IMR-90 (cell line): ENCODE data around the gene SRSF7. TPM values are rescaled to one million over a fixed set of nuclear protein-coding genes. Genes with fewer than 3 reads are reported as not detected.

Source experiments
- ATAC-seq: fragments of 200-7000 bp; cut with Tn5 transposase; 2 replicates; pipeline ENCODE4 v1.9.1; 2020; ENCODE audit warnings: low read depth, mild to moderate bottlenecking, moderate library complexity
- BruUV-seq: library from RNA; stranded (reverse); fragments of 400-500 nt; replicated peaks from 2 replicates; lab custom pipeline; 2021; lab: Mats Ljungman, UMichigan
- CTCF ChIA-PET: fragments of 300-600 bp; formaldehyde crosslinking; extraction: SDS; loops from one replicate; lab custom pipeline; 2021; ENCODE audit warnings: antibody characterized with exemption; lab: Yijun Ruan, JAX
- POLR2A ChIA-PET: fragments of 300-600 bp; sonication (Branson Sonifier 250); formaldehyde crosslinking; loops from one replicate; lab custom pipeline; 2022; ENCODE audit warnings: antibody characterized with exemption; ENCODE audit not compliant: unreplicated experiment; lab: Charles Lee
- DNase-seq: peaks from one replicate; pipeline ENCODE4 v3.0.0; 2013
- H2AFZ ChIP-seq: replicated peaks from 2 replicates; pipeline ENCODE3; 2013; ENCODE audit warnings: low read length, mild to moderate bottlenecking; ENCODE audit not compliant: poor library complexity
- H2AK5ac ChIP-seq: 2 replicates; pipeline ENCODE4 v1.6.1; 2013; ENCODE audit warnings: low read depth, low read length, inconsistent platforms
- H2AK9ac ChIP-seq: replicated peaks from 2 replicates; pipeline ENCODE3; 2013; ENCODE audit warnings: mild to moderate bottlenecking, low read depth, low read length, moderate library complexity; ENCODE audit not compliant: poor library complexity
- H2BK120ac ChIP-seq: 2 replicates; pipeline ENCODE4 v1.6.1; 2013; ENCODE audit warnings: low read depth, low read length, inconsistent platforms
- H2BK15ac ChIP-seq: 3 replicates; pipeline ENCODE4 v1.6.1; 2013; ENCODE audit warnings: low read depth, low read length, inconsistent platforms
- H2BK20ac ChIP-seq: 2 replicates; pipeline ENCODE4 v1.6.1; 2013; ENCODE audit warnings: low read depth, mild to moderate bottlenecking, inconsistent platforms, low read length, moderate library complexity
- H2BK5ac ChIP-seq: 2 replicates; pipeline ENCODE4 v1.6.1; 2013; ENCODE audit warnings: mild to moderate bottlenecking, low read depth, low read length, inconsistent platforms; ENCODE audit not compliant: poor library complexity, severe bottlenecking
- H3K14ac ChIP-seq: replicated peaks from 2 replicates; pipeline ENCODE4 v1.6.1; 2013; ENCODE audit warnings: low read depth, low read length, inconsistent platforms
- H3K18ac ChIP-seq: 2 replicates; pipeline ENCODE4 v1.6.1; 2013; ENCODE audit warnings: low read depth, low read length, control low read depth
- H3K23ac ChIP-seq: 2 replicates; pipeline ENCODE4 v1.6.1; 2013; ENCODE audit warnings: low read depth, low read length, inconsistent platforms
- H3K27ac ChIP-seq: 2 replicates; pipeline ENCODE4 v1.5.1; 2013; ENCODE audit warnings: mild to moderate bottlenecking, control low read depth, low read length; ENCODE audit not compliant: insufficient read depth
- H3K27me3 ChIP-seq: 2 replicates; pipeline ENCODE4 v1.6.1; 2013; ENCODE audit warnings: low read length; ENCODE audit not compliant: control insufficient read depth, insufficient read depth
- H3K36me3 ChIP-seq: 2 replicates; pipeline ENCODE4 v1.6.1; 2013; ENCODE audit warnings: low read length, mixed read lengths; ENCODE audit not compliant: control insufficient read depth, insufficient read depth
- H3K4ac ChIP-seq: 2 replicates; pipeline ENCODE4 v1.6.1; 2013; ENCODE audit warnings: low read depth, low read length, inconsistent platforms
- H3K4me1 ChIP-seq: 2 replicates; pipeline ENCODE4 v1.6.1; 2013; ENCODE audit warnings: low read length, mixed read lengths; ENCODE audit not compliant: control insufficient read depth, insufficient read depth
- H3K4me2 ChIP-seq: 2 replicates; pipeline ENCODE4 v1.6.1; 2013; ENCODE audit warnings: low read depth, mild to moderate bottlenecking, control low read depth, low read length, moderate library complexity
- H3K4me3 ChIP-seq: 2 replicates; pipeline ENCODE4 v1.5.1; 2013; ENCODE audit warnings: low read depth, mild to moderate bottlenecking, control low read depth, low read length, moderate library complexity; ENCODE audit not compliant: insufficient read depth
- H3K56ac ChIP-seq: 2 replicates; pipeline ENCODE4 v1.6.1; 2013; ENCODE audit warnings: low read length, inconsistent platforms; ENCODE audit not compliant: insufficient read depth; ENCODE audit errors: extremely low read depth
- H3K79me1 ChIP-seq, 2 experiments: 2 replicates each; pipeline ENCODE4 v1.6.1; 2013; ENCODE audit warnings: low read length in 2 of 2, inconsistent platforms in 1 of 2, low read depth in 1 of 2
- H3K9ac ChIP-seq: 2 replicates; pipeline ENCODE4 v1.6.1; 2013; ENCODE audit warnings: low read depth, low read length, control low read depth
- H3K9me1 ChIP-seq: 2 replicates; pipeline ENCODE4 v1.6.1; 2013; ENCODE audit warnings: low read length, inconsistent platforms; ENCODE audit not compliant: insufficient read depth
- H3K9me3 ChIP-seq: 2 replicates; pipeline ENCODE4 v1.6.1; 2013; ENCODE audit warnings: low read length; ENCODE audit not compliant: control insufficient read depth, insufficient read depth
- H4K20me1 ChIP-seq: 2 replicates; pipeline ENCODE4 v1.6.1; 2013; ENCODE audit warnings: low read length, inconsistent platforms; ENCODE audit not compliant: insufficient read depth
- H4K5ac ChIP-seq: 2 replicates; pipeline ENCODE4 v1.6.1; 2013; ENCODE audit warnings: mild to moderate bottlenecking, low read depth, low read length, control low read depth
- H4K8ac ChIP-seq, 2 experiments: 2 replicates each; pipeline ENCODE4 v1.6.1; 2013; ENCODE audit warnings: low read depth in 2 of 2, low read length in 2 of 2, control low read depth in 1 of 2, inconsistent platforms in 1 of 2
- H4K91ac ChIP-seq: 2 replicates; pipeline ENCODE4 v1.6.1; 2013; ENCODE audit warnings: low read depth, low read length, inconsistent platforms; ENCODE audit not compliant: insufficient read depth
- MXI1 ChIP-seq: IDR thresholded peaks from 2 replicates; pipeline ENCODE4 v1.6.1; 2012; ENCODE audit warnings: low read depth, mild to moderate bottlenecking, low read length, moderate library complexity, borderline replicate concordance
- RCOR1 ChIP-seq: IDR thresholded peaks from 2 replicates; pipeline ENCODE4 v1.6.1; 2012; ENCODE audit warnings: mild to moderate bottlenecking, low read length, improper control_type of control experiment; ENCODE audit not compliant: insufficient replicate concordance
- WGBS, 2 experiments: methylation state at CpG; one replicate each; pipeline versions ENCODE4 v1.1.5 to v1.1.7; 2013; ENCODE audit warnings: missing lambda C conversion rate in 2 of 2; ENCODE audit not compliant: insufficient read length in 1 of 2; ENCODE audit errors: extremely low coverage in 2 of 2; 5-methylcytosine and 5-hydroxymethylcytosine counted together
- dilution Hi-C: fragments of 300-500 bp; cut with HindIII; formaldehyde crosslinking; loops from one replicate; pipeline ENCODE4 v1.14.3; 2018; ENCODE audit warnings: low sequenced_read_pairs; ENCODE audit not compliant: unreplicated experiment
- in situ Hi-C: fragments of 300-500 bp; cut with MboI; formaldehyde crosslinking; loops from 3 replicates; pipeline ENCODE4 v1.14.3; 2019; ENCODE audit warnings: low sequenced_read_pairs, inconsistent platforms, mixed read lengths
- intact Hi-C: fragments of 100-400 bp; cut with micrococcal nuclease; formaldehyde crosslinking; loops from 2 replicates; pipeline ENCODE4 v1.10.0; 2022
- polyA plus RNA-seq, 3 experiments: library from polyadenylated mRNA; depleted of rRNA; stranded (reverse); fragments of >200 nt; gene quantifications; 2 replicates each; pipeline ENCODE4 v1.2.3, GENCODE V29; 2012; ENCODE audit warnings: low replicate concordance in 1 of 3
- total RNA-seq: library from RNA; depleted of rRNA; stranded (reverse); fragments of >200 nt; gene quantifications from 2 replicates; pipeline ENCODE4 v1.2.3, GENCODE V29; 2012
- TF ChIP-seq, protein P1 (sequence below): fragments of 150-350 bp; IDR thresholded peaks from 2 replicates; pipeline ENCODE4 v1.6.1; 2017; ENCODE audit warnings: mild to moderate bottlenecking, antibody characterized with exemption, low read length, low read depth
- TF ChIP-seq, protein P2 (sequence below): fragments of 150-350 bp; IDR thresholded peaks from 2 replicates; pipeline ENCODE4 v1.6.1; 2016; ENCODE audit warnings: low read depth, mild to moderate bottlenecking, low read length, moderate library complexity, borderline replicate concordance

SRSF7 gene
- total and polyA plus RNA-seq, 2 of the 4 experiments (the other 2 are of a cell fraction) = 148 to 191 TPM

DNA sequence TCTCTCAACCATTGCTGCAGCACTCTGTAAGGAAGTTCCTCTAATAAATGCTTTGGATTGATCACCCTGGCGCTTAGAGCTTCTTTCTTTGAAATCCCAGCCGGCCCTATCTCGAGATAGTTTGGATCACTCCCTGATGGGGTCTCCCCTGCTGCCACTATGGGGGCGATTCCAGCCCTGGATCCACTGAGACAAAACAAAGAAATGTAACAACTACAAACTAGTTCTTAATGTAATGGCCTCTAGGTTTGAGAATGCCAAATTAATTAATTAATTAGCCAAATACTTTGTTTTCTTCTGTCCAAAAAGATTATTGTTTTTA is 15.2 kb downstream of the SRSF7 start:
- H2AK5ac ChIP-seq = no peak overlapping the region
- in situ Hi-C loops (no loop called here), intact Hi-C loops (no loop called here), dilution Hi-C loops (loop anchor here (25.0 kb wide), 1 partner anchor 174 kb away; no protein-coding TSS in a partner anchor)
- no peak overlapping the region for H3K23ac ChIP-seq
- no peak overlapping the region for H3K27ac ChIP-seq
- H2BK20ac ChIP-seq = no peak overlapping the region
- no peak overlapping the region for H4K8ac ChIP-seq
- WGBS, 2 experiments = 80% methylated on average over 2 of the region's 4 CpGs; no CpG with 5 or more reads in 1 of the 2 experiments
- peaks cover 30% of the 10 kb centered on the region for H3K36me3 ChIP-seq
- no peak for TF ChIP-seq RCOR1
- TF ChIP-seq MXI1 = no peak
- TF ChIP-seq, protein P1, sequence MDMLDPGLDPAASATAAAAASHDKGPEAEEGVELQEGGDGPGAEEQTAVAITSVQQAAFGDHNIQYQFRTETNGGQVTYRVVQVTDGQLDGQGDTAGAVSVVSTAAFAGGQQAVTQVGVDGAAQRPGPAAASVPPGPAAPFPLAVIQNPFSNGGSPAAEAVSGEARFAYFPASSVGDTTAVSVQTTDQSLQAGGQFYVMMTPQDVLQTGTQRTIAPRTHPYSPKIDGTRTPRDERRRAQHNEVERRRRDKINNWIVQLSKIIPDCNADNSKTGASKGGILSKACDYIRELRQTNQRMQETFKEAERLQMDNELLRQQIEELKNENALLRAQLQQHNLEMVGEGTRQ = no peak
- TF ChIP-seq, protein P2, sequence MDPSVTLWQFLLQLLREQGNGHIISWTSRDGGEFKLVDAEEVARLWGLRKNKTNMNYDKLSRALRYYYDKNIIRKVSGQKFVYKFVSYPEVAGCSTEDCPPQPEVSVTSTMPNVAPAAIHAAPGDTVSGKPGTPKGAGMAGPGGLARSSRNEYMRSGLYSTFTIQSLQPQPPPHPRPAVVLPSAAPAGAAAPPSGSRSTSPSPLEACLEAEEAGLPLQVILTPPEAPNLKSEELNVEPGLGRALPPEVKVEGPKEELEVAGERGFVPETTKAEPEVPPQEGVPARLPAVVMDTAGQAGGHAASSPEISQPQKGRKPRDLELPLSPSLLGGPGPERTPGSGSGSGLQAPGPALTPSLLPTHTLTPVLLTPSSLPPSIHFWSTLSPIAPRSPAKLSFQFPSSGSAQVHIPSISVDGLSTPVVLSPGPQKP = no peak
- H2AK9ac ChIP-seq = no peak overlapping the region
- no peak overlapping the region for H4K91ac ChIP-seq
- DNase-seq = no peak
- no peak overlapping the region for H2BK15ac ChIP-seq
- H3K9me3 ChIP-seq = no peaks in the 10 kb centered on the region
- no peak overlapping the region for H3K56ac ChIP-seq
- peaks cover 3% of the 10 kb centered on the region; the same call in 1 of the 2 replicates for H3K9me1 ChIP-seq
- H3K4me2 ChIP-seq = no peak overlapping the region
- H2AFZ ChIP-seq = no peak overlapping the region
- no peaks in the 10 kb centered on the region for H3K4me1 ChIP-seq
- H4K20me1 ChIP-seq = peaks cover under 1% of the 10 kb centered on the region
- no TSS peak for BruUV-seq
- no peak overlapping the region for H4K5ac ChIP-seq
- H2BK120ac ChIP-seq = no peak overlapping the region
- CTCF ChIA-PET = no interaction called here
- POLR2A ChIA-PET = interaction anchor here (1.1 kb wide), 1 partner anchor 15 kb away, joined by 7 read pairs; the partner anchor contains the start of gene SRSF7
- ATAC-seq = no peak
- H3K4me3 ChIP-seq = no peak overlapping the region
- H2BK5ac ChIP-seq = no peak overlapping the region
- no peak overlapping the region for H3K18ac ChIP-seq
- no peak overlapping the region for H3K14ac ChIP-seq
- H3K79me1 ChIP-seq = peaks cover 7 to 21% of the 10 kb centered on the region in 2 experiments; a peak in 2 of 4 replicates
- no peak overlapping the region for H3K4ac ChIP-seq
- no peaks in the 10 kb centered on the region for H3K27me3 ChIP-seq
- H3K9ac ChIP-seq = no peak overlapping the region
